Ammon's horn (tissue), 1 donor: Measurements from ENCODE around the gene HSD17B12.
A peak's percentile ranks its signal among the peaks of the same experiment; 100 is the strongest.
"Not testable (repeated sequence)": the region's sequence is repeated elsewhere in the genome, so short reads cannot be mapped to it uniquely, and the experiment has no call there.

Experiments used
- DNase-seq: peaks from one replicate; pipeline ENCODE4 v3.0.0-alpha.2; 2016; ENCODE audit warnings: low spot score

Gene HSD17B12

GRCh38 chr11:43680521-43681400, at the start of gene HSD17B12:
Gene HSD17B12 (plus strand): TSS chr11:43680738. CDS start chr11:43680828, 90 bp downstream.
- peak; percentile 100 for DNase-seq

GRCh38 chr11:43631732-43632131, 48.8 kb upstream of the HSD17B12 start:
- DNase-seq: no peak

GRCh38 chr11:43632181-43632580, 48.4 kb upstream of the HSD17B12 start:
- DNase-seq: no peak

- DNase-seq: no peak
Observed at GRCh38 chr11:43638717-43639116, 41.8 kb upstream of the HSD17B12 start.

- no peak for DNase-seq
Observed at GRCh38 chr11:43639224-43639623, 41.3 kb upstream of the HSD17B12 start.

- DNase-seq: no peak
Observed at GRCh38 chr11:43639920-43640319, 40.6 kb upstream of the HSD17B12 start.

GRCh38 chr11:43643898-43644620, 36.5 kb upstream of the HSD17B12 start:
- peak; percentile 83 for DNase-seq

- no peak for DNase-seq
Observed at GRCh38 chr11:43644621-43645299, 35.8 kb upstream of the HSD17B12 start.

- no peak for DNase-seq
Observed at GRCh38 chr11:43646767-43647166, 33.8 kb upstream of the HSD17B12 start.

- DNase-seq: no peak
Observed at GRCh38 chr11:43648888-43649287, 31.6 kb upstream of the HSD17B12 start.

GRCh38 chr11:43649501-43649900, 31.0 kb upstream of the HSD17B12 start:
- no peak for DNase-seq

- no peak for DNase-seq
Observed at GRCh38 chr11:43649921-43650320, 30.6 kb upstream of the HSD17B12 start.

- DNase-seq: not testable (repeated sequence)
Observed at GRCh38 chr11:43663018-43663417, 17.5 kb upstream of the HSD17B12 start.

GRCh38 chr11:43664295-43664694, 16.2 kb upstream of the HSD17B12 start:
- DNase-seq: no peak

- not testable (repeated sequence) for DNase-seq
Observed at GRCh38 chr11:43671284-43671683, 9.3 kb upstream of the HSD17B12 start.

GRCh38 chr11:43674560-43674959, 6.0 kb upstream of the HSD17B12 start:
- DNase-seq: no peak

- DNase-seq: no peak
Observed at GRCh38 chr11:43676933-43677332, 3.6 kb upstream of the HSD17B12 start.

- DNase-seq: no peak
Observed at GRCh38 chr11:43681401-43681942, 934 bp downstream of the HSD17B12 start.

- not testable (repeated sequence) for DNase-seq
Observed at GRCh38 chr11:43682081-43682480, 1.5 kb downstream of the HSD17B12 start.

GRCh38 chr11:43685440-43685839, 4.9 kb downstream of the HSD17B12 start:
- no peak for DNase-seq

- DNase-seq: no peak
Observed at GRCh38 chr11:43686207-43686606, 5.7 kb downstream of the HSD17B12 start.

GRCh38 chr11:43687120-43687791, 6.7 kb downstream of the HSD17B12 start:
- no peak for DNase-seq
